HepG2 (cell line): ENCODE measurements around the gene ZBTB32. TPM values are rescaled to one million over a fixed set of nuclear protein-coding genes. Genes with fewer than 3 reads are reported as not detected.

Experiments used
- ZBTB8A ChIP-seq: sonication (generic); formaldehyde crosslinking; IDR thresholded peaks from 2 replicates; pipeline ENCODE4 v1.4.0; 2020; ENCODE audit warnings: mild to moderate bottlenecking, low read depth, missing genetic modification reagents, borderline replicate concordance
- polyA plus RNA-seq, 8 experiments: library from polyadenylated mRNA; depleted of rRNA in 3 of 8; stranded (reverse) in 7 of 8; unstranded in 1 of 8; fragments of >200 nt; fragmentation: Illumina TruSeq in 4 of 8; extraction: Trizol in 4 of 8; gene quantifications; 2 replicates each; pipeline versions ENCODE4 v1.2.1 to v1.2.3, GENCODE V29; 2011 to 2016; ENCODE audit warnings: low read depth in 4 of 8, missing spikeins in 1 of 8, mixed read lengths in 1 of 8; ENCODE audit not compliant: insufficient read depth in 1 of 8
- total RNA-seq, 5 experiments: library from RNA; depleted of rRNA; stranded (reverse); fragments of >200 nt; fragmentation: Illumina TruSeq; extraction: Trizol; gene quantifications; 2 replicates each; pipeline ENCODE4 v1.2.3, GENCODE V29; 2016; ENCODE audit warnings: low read depth in 1 of 5
- TF ChIP-seq, protein P1 (sequence below): IDR thresholded peaks from 2 replicates; pipeline ENCODE4 v1.4.0; 2020; ENCODE audit warnings: mild to moderate bottlenecking, missing genetic modification reagents

Gene ZBTB32
- total and polyA plus RNA-seq, 2 of the 13 experiments (the other 11 are each of a cell fraction or from before 2014, with no cell fraction given), result not detected

DNA sequence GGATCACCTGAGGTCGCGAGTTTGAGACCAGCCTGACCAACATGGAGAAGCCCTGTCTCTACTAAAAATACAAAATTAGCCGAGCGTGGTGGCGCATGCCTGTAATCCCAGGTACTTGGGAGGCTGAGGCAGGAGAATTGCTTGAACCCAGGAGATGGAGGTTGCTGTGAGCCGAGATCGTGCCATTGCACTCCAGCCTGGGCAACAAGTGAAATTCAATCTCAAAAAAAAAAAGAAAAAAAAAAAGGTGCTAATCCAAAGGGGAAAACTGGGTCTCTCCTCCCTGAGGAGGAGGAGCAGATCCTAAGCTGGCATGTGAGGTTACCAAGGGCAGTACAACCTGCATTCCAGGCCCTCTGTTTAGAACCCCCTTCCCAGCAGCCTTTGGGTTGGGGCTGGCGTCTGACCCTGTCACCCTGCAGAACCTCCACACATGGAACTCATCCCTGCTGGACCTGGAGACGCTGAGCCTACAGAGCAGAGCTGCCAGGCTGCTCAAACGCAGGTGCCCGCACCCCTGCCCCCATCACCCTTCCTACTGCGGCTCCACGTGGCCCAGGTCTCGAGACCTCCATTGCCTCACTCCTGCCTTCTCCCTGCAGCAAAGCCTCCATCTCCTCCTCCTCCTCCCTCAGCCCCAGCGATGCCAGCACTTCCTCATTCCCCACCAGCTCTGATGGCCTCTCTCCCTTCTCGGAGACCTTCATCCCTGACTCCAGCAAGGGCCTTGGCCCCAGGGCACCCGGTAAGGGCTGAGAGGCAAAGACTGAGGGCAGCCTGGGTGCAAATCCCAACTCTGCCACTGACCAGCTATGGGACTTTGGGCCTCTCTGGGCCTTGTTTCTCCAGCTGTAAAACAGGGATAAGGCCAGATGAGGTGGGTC, 60.3 kb downstream of the ZBTB32 start (continued):
- TF ChIP-seq, protein P1, sequence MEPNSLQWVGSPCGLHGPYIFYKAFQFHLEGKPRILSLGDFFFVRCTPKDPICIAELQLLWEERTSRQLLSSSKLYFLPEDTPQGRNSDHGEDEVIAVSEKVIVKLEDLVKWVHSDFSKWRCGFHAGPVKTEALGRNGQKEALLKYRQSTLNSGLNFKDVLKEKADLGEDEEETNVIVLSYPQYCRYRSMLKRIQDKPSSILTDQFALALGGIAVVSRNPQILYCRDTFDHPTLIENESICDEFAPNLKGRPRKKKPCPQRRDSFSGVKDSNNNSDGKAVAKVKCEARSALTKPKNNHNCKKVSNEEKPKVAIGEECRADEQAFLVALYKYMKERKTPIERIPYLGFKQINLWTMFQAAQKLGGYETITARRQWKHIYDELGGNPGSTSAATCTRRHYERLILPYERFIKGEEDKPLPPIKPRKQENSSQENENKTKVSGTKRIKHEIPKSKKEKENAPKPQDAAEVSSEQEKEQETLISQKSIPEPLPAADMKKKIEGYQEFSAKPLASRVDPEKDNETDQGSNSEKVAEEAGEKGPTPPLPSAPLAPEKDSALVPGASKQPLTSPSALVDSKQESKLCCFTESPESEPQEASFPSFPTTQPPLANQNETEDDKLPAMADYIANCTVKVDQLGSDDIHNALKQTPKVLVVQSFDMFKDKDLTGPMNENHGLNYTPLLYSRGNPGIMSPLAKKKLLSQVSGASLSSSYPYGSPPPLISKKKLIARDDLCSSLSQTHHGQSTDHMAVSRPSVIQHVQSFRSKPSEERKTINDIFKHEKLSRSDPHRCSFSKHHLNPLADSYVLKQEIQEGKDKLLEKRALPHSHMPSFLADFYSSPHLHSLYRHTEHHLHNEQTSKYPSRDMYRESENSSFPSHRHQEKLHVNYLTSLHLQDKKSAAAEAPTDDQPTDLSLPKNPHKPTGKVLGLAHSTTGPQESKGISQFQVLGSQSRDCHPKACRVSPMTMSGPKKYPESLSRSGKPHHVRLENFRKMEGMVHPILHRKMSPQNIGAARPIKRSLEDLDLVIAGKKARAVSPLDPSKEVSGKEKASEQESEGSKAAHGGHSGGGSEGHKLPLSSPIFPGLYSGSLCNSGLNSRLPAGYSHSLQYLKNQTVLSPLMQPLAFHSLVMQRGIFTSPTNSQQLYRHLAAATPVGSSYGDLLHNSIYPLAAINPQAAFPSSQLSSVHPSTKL (CRISPR knock-in tag), result no peak
- no peak for TF ChIP-seq ZBTB8A (CRISPR knock-in tag)

Other genes starting within 250 kb of the ZBTB32 start
- 0.86 TPM in 1 of 2 replicates, not detected in the other for gene KRTDAP, start 214.1 kb upstream of the ZBTB32 start, total RNA-seq (2016; rRNA removed; fragmentation: Illumina TruSeq; extraction: Trizol)
- gene KRTDAP, start 214.1 kb upstream of the ZBTB32 start, polyA plus RNA-seq (2011; rRNA removed), result 0.67 and 1.5 TPM in 2 replicates
- 57.0 and 57.1 TPM in 2 replicates for gene DMKN, start 190.9 kb upstream of the ZBTB32 start, total RNA-seq (2016; rRNA removed; fragmentation: Illumina TruSeq; extraction: Trizol)
- gene DMKN, start 190.9 kb upstream of the ZBTB32 start, polyA plus RNA-seq (2011; rRNA removed), result 50.8 and 71.8 TPM in 2 replicates
- gene SBSN, start 176.2 kb upstream of the ZBTB32 start, total RNA-seq (2016; rRNA removed; fragmentation: Illumina TruSeq; extraction: Trizol), result not detected in 2 replicates
- not detected in 2 replicates for gene SBSN, start 176.2 kb upstream of the ZBTB32 start, polyA plus RNA-seq (2011; rRNA removed)
- not detected in 2 replicates for gene GAPDHS, start 171.1 kb upstream of the ZBTB32 start, total RNA-seq (2016; rRNA removed; fragmentation: Illumina TruSeq; extraction: Trizol)
- 0.09 TPM in 1 of 2 replicates, not detected in the other for gene GAPDHS, start 171.1 kb upstream of the ZBTB32 start, polyA plus RNA-seq (2011; rRNA removed)
- gene TMEM147, start 158.9 kb upstream of the ZBTB32 start, total RNA-seq (2016; rRNA removed; fragmentation: Illumina TruSeq; extraction: Trizol), result 85.8 and 141 TPM in 2 replicates
- 176 and 188 TPM in 2 replicates for gene TMEM147, start 158.9 kb upstream of the ZBTB32 start, polyA plus RNA-seq (2011; rRNA removed)
- 0.11 TPM in 1 of 2 replicates, not detected in the other for gene ATP4A, start 140.9 kb upstream of the ZBTB32 start, total RNA-seq (2016; rRNA removed; fragmentation: Illumina TruSeq; extraction: Trizol)
- 0.08 and 0.09 TPM in 2 replicates for gene ATP4A, start 140.9 kb upstream of the ZBTB32 start, polyA plus RNA-seq (2011; rRNA removed)
- gene PMIS2, start 118.4 kb upstream of the ZBTB32 start, total RNA-seq (2016; rRNA removed; fragmentation: Illumina TruSeq; extraction: Trizol), result not detected in 2 replicates
- gene PMIS2, start 118.4 kb upstream of the ZBTB32 start, polyA plus RNA-seq (2011; rRNA removed), result not detected in 2 replicates
- gene HAUS5, start 91.8 kb upstream of the ZBTB32 start, total RNA-seq (2016; rRNA removed; fragmentation: Illumina TruSeq; extraction: Trizol), result 9.2 and 17.7 TPM in 2 replicates
- 10.3 and 11.1 TPM in 2 replicates for gene HAUS5, start 91.8 kb upstream of the ZBTB32 start, polyA plus RNA-seq (2011; rRNA removed)
- 49.7 and 55.3 TPM in 2 replicates for gene RBM42, start 75.5 kb upstream of the ZBTB32 start, total RNA-seq (2016; rRNA removed; fragmentation: Illumina TruSeq; extraction: Trizol)
- 27.2 and 30.6 TPM in 2 replicates for gene RBM42, start 75.5 kb upstream of the ZBTB32 start, polyA plus RNA-seq (2011; rRNA removed)
- gene ETV2, start 62.8 kb upstream of the ZBTB32 start, total RNA-seq (2016; rRNA removed; fragmentation: Illumina TruSeq; extraction: Trizol), result 0.20 and 0.46 TPM in 2 replicates
- gene ETV2, start 62.8 kb upstream of the ZBTB32 start, polyA plus RNA-seq (2011; rRNA removed), result 0.07 and 0.18 TPM in 2 replicates
- 487 and 598 TPM in 2 replicates for gene COX6B1, start 56.2 kb upstream of the ZBTB32 start, total RNA-seq (2016; rRNA removed; fragmentation: Illumina TruSeq; extraction: Trizol)
- 469 and 481 TPM in 2 replicates for gene COX6B1, start 56.2 kb upstream of the ZBTB32 start, polyA plus RNA-seq (2011; rRNA removed)
- not detected in 2 replicates for gene UPK1A, start 38.0 kb upstream of the ZBTB32 start, total RNA-seq (2016; rRNA removed; fragmentation: Illumina TruSeq; extraction: Trizol)
- 2.5 and 2.9 TPM in 2 replicates for gene UPK1A, start 38.0 kb upstream of the ZBTB32 start, polyA plus RNA-seq (2011; rRNA removed)
- gene KMT2B, start 13.4 kb downstream of the ZBTB32 start, total RNA-seq (2016; rRNA removed; fragmentation: Illumina TruSeq; extraction: Trizol), result 6.2 TPM in 2 replicates
- gene KMT2B, start 13.4 kb downstream of the ZBTB32 start, polyA plus RNA-seq (2011; rRNA removed), result 16.9 and 19.2 TPM in 2 replicates
- gene IGFLR1, start 37.9 kb downstream of the ZBTB32 start, total RNA-seq (2016; rRNA removed; fragmentation: Illumina TruSeq; extraction: Trizol), result 3.4 and 5.4 TPM in 2 replicates
- gene IGFLR1, start 37.9 kb downstream of the ZBTB32 start, polyA plus RNA-seq (2011; rRNA removed), result 7.4 and 8.9 TPM in 2 replicates
- 4.7 and 7.9 TPM in 2 replicates for gene U2AF1L4, start 40.9 kb downstream of the ZBTB32 start, total RNA-seq (2016; rRNA removed; fragmentation: Illumina TruSeq; extraction: Trizol)
- 14.2 and 15.4 TPM in 2 replicates for gene U2AF1L4, start 40.9 kb downstream of the ZBTB32 start, polyA plus RNA-seq (2011; rRNA removed)
- 20.0 and 34.2 TPM in 2 replicates for gene PSENEN, start 41.1 kb downstream of the ZBTB32 start, total RNA-seq (2016; rRNA removed; fragmentation: Illumina TruSeq; extraction: Trizol)
- gene PSENEN, start 41.1 kb downstream of the ZBTB32 start, polyA plus RNA-seq (2011; rRNA removed), result 16.9 and 22.6 TPM in 2 replicates
- gene LIN37, start 44.0 kb downstream of the ZBTB32 start, total RNA-seq (2016; rRNA removed; fragmentation: Illumina TruSeq; extraction: Trizol), result 3.5 and 6.3 TPM in 2 replicates
- 8.7 and 8.9 TPM in 2 replicates for gene LIN37, start 44.0 kb downstream of the ZBTB32 start, polyA plus RNA-seq (2011; rRNA removed)
- not detected in 2 replicates for gene HSPB6, start 52.5 kb downstream of the ZBTB32 start, total RNA-seq (2016; rRNA removed; fragmentation: Illumina TruSeq; extraction: Trizol)
- gene HSPB6, start 52.5 kb downstream of the ZBTB32 start, polyA plus RNA-seq (2011; rRNA removed), result 0.08 and 0.18 TPM in 2 replicates
- gene PROSER3, start 53.6 kb downstream of the ZBTB32 start, total RNA-seq (2016; rRNA removed; fragmentation: Illumina TruSeq; extraction: Trizol), result 4.5 and 5.7 TPM in 2 replicates
- 5.1 and 6.2 TPM in 2 replicates for gene PROSER3, start 53.6 kb downstream of the ZBTB32 start, polyA plus RNA-seq (2011; rRNA removed)
- gene ARHGAP33, start 71.0 kb downstream of the ZBTB32 start, total RNA-seq (2016; rRNA removed; fragmentation: Illumina TruSeq; extraction: Trizol), result 0.83 and 1.3 TPM in 2 replicates
- gene ARHGAP33, start 71.0 kb downstream of the ZBTB32 start, polyA plus RNA-seq (2011; rRNA removed), result 2.7 and 4.1 TPM in 2 replicates
- gene PRODH2, start 108.3 kb downstream of the ZBTB32 start, total RNA-seq (2016; rRNA removed; fragmentation: Illumina TruSeq; extraction: Trizol), result 42.0 and 86.7 TPM in 2 replicates
- gene PRODH2, start 108.3 kb downstream of the ZBTB32 start, polyA plus RNA-seq (2011; rRNA removed), result 118 and 171 TPM in 2 replicates
- not detected in 2 replicates for gene NPHS1, start 147.9 kb downstream of the ZBTB32 start, total RNA-seq (2016; rRNA removed; fragmentation: Illumina TruSeq; extraction: Trizol)
- 0.01 TPM in 1 of 2 replicates, not detected in the other for gene NPHS1, start 147.9 kb downstream of the ZBTB32 start, polyA plus RNA-seq (2011; rRNA removed)
- gene KIRREL2, start 152.4 kb downstream of the ZBTB32 start, total RNA-seq (2016; rRNA removed; fragmentation: Illumina TruSeq; extraction: Trizol), result 2.2 and 2.4 TPM in 2 replicates
- 0.17 and 0.18 TPM in 2 replicates for gene KIRREL2, start 152.4 kb downstream of the ZBTB32 start, polyA plus RNA-seq (2011; rRNA removed)
- 2.3 and 2.9 TPM in 2 replicates for gene APLP1, start 164.0 kb downstream of the ZBTB32 start, total RNA-seq (2016; rRNA removed; fragmentation: Illumina TruSeq; extraction: Trizol)
- gene APLP1, start 164.0 kb downstream of the ZBTB32 start, polyA plus RNA-seq (2011; rRNA removed), result 2.0 and 3.1 TPM in 2 replicates
- gene NFKBID, start 196.0 kb downstream of the ZBTB32 start, total RNA-seq (2016; rRNA removed; fragmentation: Illumina TruSeq; extraction: Trizol), result 0.38 and 2.1 TPM in 2 replicates
- gene NFKBID, start 196.0 kb downstream of the ZBTB32 start, polyA plus RNA-seq (2011; rRNA removed), result 1.6 and 2.3 TPM in 2 replicates
- 0.24 TPM in 1 of 2 replicates, not detected in the other for gene HCST, start 198.0 kb downstream of the ZBTB32 start, total RNA-seq (2016; rRNA removed; fragmentation: Illumina TruSeq; extraction: Trizol)
- 1.2 and 2.3 TPM in 2 replicates for gene HCST, start 198.0 kb downstream of the ZBTB32 start, polyA plus RNA-seq (2011; rRNA removed)
- not detected in 2 replicates for gene TYROBP, start 203.7 kb downstream of the ZBTB32 start, total RNA-seq (2016; rRNA removed; fragmentation: Illumina TruSeq; extraction: Trizol)
- 0.20 TPM in 1 of 2 replicates, not detected in the other for gene TYROBP, start 203.7 kb downstream of the ZBTB32 start, polyA plus RNA-seq (2011; rRNA removed)
- 1.1 and 1.6 TPM in 2 replicates for gene LRFN3, start 231.8 kb downstream of the ZBTB32 start, total RNA-seq (2016; rRNA removed; fragmentation: Illumina TruSeq; extraction: Trizol)
- 0.74 and 0.91 TPM in 2 replicates for gene LRFN3, start 231.8 kb downstream of the ZBTB32 start, polyA plus RNA-seq (2011; rRNA removed)